Mesenchymal stem cell (in vitro differentiated cells and primary cell): Measurements from ENCODE around the gene DRC7.
"Not testable (repeated sequence)": the region's sequence is repeated elsewhere in the genome, so short reads cannot be mapped to it uniquely, and the experiment has no call there.

Source experiments
- DNase-seq: peaks from one replicate; pipeline ENCODE4 v3.0.0-alpha.2; 2013
- H2AFZ ChIP-seq: one replicate; pipeline ENCODE4 v1.6.1; 2013; ENCODE audit warnings: low read depth, mild to moderate bottlenecking, control low read depth, inconsistent platforms, low read length, moderate library complexity
- H2AK5ac ChIP-seq: 2 replicates; pipeline ENCODE4 v1.6.1; 2013; ENCODE audit warnings: low read length, moderate library complexity, mild to moderate bottlenecking, inconsistent platforms; ENCODE audit not compliant: severe bottlenecking
- H2BK120ac ChIP-seq: one replicate; pipeline ENCODE4 v1.6.1; 2013; ENCODE audit warnings: low read depth, mild to moderate bottlenecking, inconsistent platforms, low read length, moderate library complexity
- H2BK12ac ChIP-seq, 2 experiments: one replicate each; pipeline ENCODE4 v1.6.1; 2013; ENCODE audit warnings: inconsistent platforms in 2 of 2, low read length in 2 of 2, mild to moderate bottlenecking in 2 of 2, moderate library complexity in 2 of 2, control low read depth in 1 of 2
- H2BK15ac ChIP-seq: one replicate; pipeline ENCODE4 v1.6.1; 2013; ENCODE audit warnings: mild to moderate bottlenecking, low read depth, inconsistent platforms; ENCODE audit not compliant: poor library complexity, severe bottlenecking
- H2BK5ac ChIP-seq: 2 replicates; pipeline ENCODE4 v1.6.1; 2013; ENCODE audit warnings: low read depth, mild to moderate bottlenecking, low read length, control low read depth, inconsistent platforms; ENCODE audit not compliant: poor library complexity, severe bottlenecking
- H3K14ac ChIP-seq, 2 experiments: one replicate each; pipeline ENCODE4 v1.6.1; 2013; ENCODE audit warnings: inconsistent platforms in 2 of 2, low read length in 2 of 2, control low read depth in 1 of 2, mild to moderate bottlenecking in 1 of 2, moderate library complexity in 1 of 2
- H3K18ac ChIP-seq, 2 experiments: one replicate each; pipeline ENCODE4 v1.6.1; 2013; ENCODE audit warnings: inconsistent platforms in 2 of 2, low read length in 2 of 2, control low read depth in 1 of 2, low read depth in 1 of 2, mild to moderate bottlenecking in 1 of 2
- H3K23ac ChIP-seq, 2 experiments: one replicate each; pipeline ENCODE4 v1.6.1; 2013; ENCODE audit warnings: inconsistent platforms in 2 of 2, low read length in 2 of 2, mild to moderate bottlenecking in 2 of 2, moderate library complexity in 2 of 2, control low read depth in 1 of 2
- H3K27ac ChIP-seq: 2 replicates; pipeline ENCODE4 v1.5.1; 2013; ENCODE audit warnings: mild to moderate bottlenecking, moderate library complexity, low read length, control low read depth, inconsistent platforms; ENCODE audit not compliant: poor library complexity, severe bottlenecking
- H3K27me3 ChIP-seq, 2 experiments: 2 replicates each; pipeline versions ENCODE4 v1.6.1 to v1.7.0; 2013; ENCODE audit warnings: low read length in 2 of 2, mild to moderate bottlenecking in 2 of 2, moderate library complexity in 2 of 2, control low read depth in 1 of 2, inconsistent platforms in 1 of 2; ENCODE audit not compliant: control insufficient read depth in 1 of 2, insufficient read depth in 1 of 2
- H3K36me3 ChIP-seq, 2 experiments: 2 replicates each; pipeline versions ENCODE4 v1.6.1 to v1.7.0; 2013; ENCODE audit warnings: low read length in 2 of 2, control low read depth in 1 of 2, inconsistent platforms in 1 of 2, low read depth in 1 of 2, mild to moderate bottlenecking in 1 of 2; ENCODE audit not compliant: insufficient read depth in 2 of 2, control insufficient read depth in 1 of 2
- H3K4ac ChIP-seq, 2 experiments: one replicate each; pipeline ENCODE4 v1.6.1; 2013; ENCODE audit warnings: inconsistent platforms in 2 of 2, low read length in 2 of 2, mild to moderate bottlenecking in 2 of 2, moderate library complexity in 2 of 2, control low read depth in 1 of 2, low read depth in 1 of 2
- H3K4me1 ChIP-seq: 2 replicates; pipeline ENCODE4 v1.6.1; 2013; ENCODE audit warnings: low read depth, low read length, control low read depth; ENCODE audit not compliant: control insufficient read depth, insufficient read depth
- H3K4me2 ChIP-seq: 2 replicates; pipeline ENCODE4 v1.6.1; 2013; ENCODE audit warnings: low read length, mild to moderate bottlenecking, inconsistent platforms; ENCODE audit not compliant: poor library complexity, severe bottlenecking
- H3K4me3 ChIP-seq, 2 experiments: 2 replicates each; pipeline versions ENCODE4 v1.5.1 to v1.7.0; 2013; ENCODE audit warnings: low read length in 2 of 2, mild to moderate bottlenecking in 2 of 2, control low read depth in 1 of 2, low read depth in 1 of 2; ENCODE audit not compliant: insufficient read depth in 1 of 2
- H3K79me1 ChIP-seq: replicated peaks from 2 replicates; pipeline ENCODE4 v1.6.1; 2013; ENCODE audit warnings: mild to moderate bottlenecking, control low read depth, low read length, inconsistent platforms; ENCODE audit not compliant: poor library complexity, severe bottlenecking
- H3K9ac ChIP-seq: 2 replicates; pipeline ENCODE4 v1.7.0; 2013; ENCODE audit warnings: mild to moderate bottlenecking, low read length, moderate library complexity
- H3K9me3 ChIP-seq: 2 replicates; pipeline ENCODE4 v1.7.0; 2013; ENCODE audit warnings: mild to moderate bottlenecking, low read length; ENCODE audit not compliant: control insufficient read depth
- H4K8ac ChIP-seq: one replicate; pipeline ENCODE4 v1.6.1; 2013; ENCODE audit warnings: inconsistent platforms, mild to moderate bottlenecking, low read length, moderate library complexity
- H4K91ac ChIP-seq: one replicate; pipeline ENCODE4 v1.6.1; 2013; ENCODE audit warnings: mild to moderate bottlenecking, low read length, inconsistent platforms
- WGBS: methylation state at CpG from one replicate; pipeline ENCODE4 v1.1.7; 2013; ENCODE audit warnings: mixed read lengths; 5-methylcytosine and 5-hydroxymethylcytosine counted together

DRC7 gene

DNA sequence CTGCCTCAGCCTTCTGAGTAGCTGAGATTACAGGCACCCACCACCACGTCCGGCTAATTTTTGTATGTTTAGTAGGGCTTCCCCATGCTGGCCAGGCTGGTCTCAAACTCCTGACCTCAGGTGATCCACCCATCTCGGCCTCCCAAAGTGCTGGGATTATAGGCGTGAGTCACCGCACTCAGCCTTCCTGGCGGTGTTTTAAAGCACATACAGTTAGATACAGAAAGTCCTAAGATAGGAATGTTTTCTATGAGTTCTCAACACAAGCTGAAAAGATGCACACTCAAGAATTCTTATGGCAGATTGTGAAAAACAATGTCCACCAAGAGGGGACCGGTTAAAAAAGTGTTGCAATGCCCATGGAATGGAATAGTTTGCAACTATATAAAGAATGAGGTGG, 23.2 kb upstream of the DRC7 start:
- not testable (repeated sequence) for H4K91ac ChIP-seq

GRCh38 chr16:57672416-57672815, 22.2 kb upstream of the DRC7 start:
- 74% methylated on average over 3 of the region's 3 CpGs for WGBS
- Histone ChIP-seq H2AK5ac (no peak overlapping the region), H3K9me3 (no peaks in the 10 kb centered on the region), H3K27ac (no peak overlapping the region), H3K14ac (no peak overlapping the region), H2AFZ (no peak overlapping the region), H2BK12ac (no peak overlapping the region), H3K36me3 (no peaks in the 10 kb centered on the region), H3K4ac (no peak overlapping the region), H3K9ac (no peak overlapping the region), H2BK15ac (no peak overlapping the region), H3K23ac (no peak overlapping the region), H3K79me1 (no peaks in the 10 kb centered on the region), H2BK5ac (no peak overlapping the region), H4K8ac (no peak overlapping the region), H3K4me1 (peaks cover 8% of the 10 kb centered on the region), H2BK120ac (no peak overlapping the region), H3K4me2 (no peak overlapping the region), H3K27me3 (peaks cover 20 to 47% of the 10 kb centered on the region in 2 experiments), H4K91ac (no peak overlapping the region), H3K18ac (no peak overlapping the region), H3K4me3 (no peak overlapping the region)
- no peak for DNase-seq

More for the DNA sequence above, 23.2 kb upstream of the DRC7 start:
- 72% methylated on average over 5 of the region's 7 CpGs for WGBS
- Histone ChIP-seq H3K4me1 (peaks cover 16% of the 10 kb centered on the region), H3K27me3 (peaks cover 20 to 46% of the 10 kb centered on the region in 2 experiments)
- H2BK15ac ChIP-seq, H3K36me3 ChIP-seq, H3K79me1 ChIP-seq, H4K8ac ChIP-seq, H3K4me2 ChIP-seq, H3K27ac ChIP-seq, H3K9ac ChIP-seq, H2BK12ac ChIP-seq, H3K9me3 ChIP-seq, H2AK5ac ChIP-seq, H3K18ac ChIP-seq, H3K4me3 ChIP-seq, H2BK5ac ChIP-seq, H2AFZ ChIP-seq, H3K4ac ChIP-seq, H3K23ac ChIP-seq, H3K14ac ChIP-seq, H2BK120ac ChIP-seq: not testable (repeated sequence)
- DNase-seq: peak; percentile 9

DNA sequence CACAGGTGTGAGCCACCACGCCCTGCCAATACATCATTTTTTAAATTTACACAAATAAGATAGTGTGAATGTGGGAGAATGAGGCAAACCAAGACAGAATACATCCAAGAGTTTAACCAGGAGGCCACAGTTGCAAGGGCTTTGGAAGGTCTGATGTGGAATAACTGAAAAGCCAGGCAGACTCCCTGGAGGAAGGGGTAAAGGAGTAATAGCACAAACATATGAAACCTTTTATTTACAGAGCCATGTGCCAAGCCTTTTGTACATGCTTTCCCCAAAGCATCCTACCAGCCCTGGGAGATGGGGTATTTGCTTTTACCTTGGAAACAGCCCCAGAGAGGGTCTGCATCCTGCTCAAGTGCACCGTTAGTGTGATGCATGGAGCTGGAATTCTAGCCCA, 21.8 kb upstream of the DRC7 start:
- H3K9ac ChIP-seq: no peak overlapping the region
- peaks cover 20 to 51% of the 10 kb centered on the region in 2 experiments for H3K27me3 ChIP-seq
- H3K4me3 ChIP-seq: no peak overlapping the region
- H2AK5ac ChIP-seq: no peak overlapping the region
- no peak overlapping the region for H2BK5ac ChIP-seq
- no peaks in the 10 kb centered on the region for H3K79me1 ChIP-seq
- 76% methylated on average over 1 of the region's 2 CpGs for WGBS
- H3K4me1 ChIP-seq: peaks cover 4% of the 10 kb centered on the region
- no peak overlapping the region for H3K4me2 ChIP-seq
- H3K36me3 ChIP-seq: no peaks in the 10 kb centered on the region
- H3K14ac ChIP-seq: no peak overlapping the region
- no peak for DNase-seq
- no peak overlapping the region for H3K27ac ChIP-seq
- H3K9me3 ChIP-seq: no peaks in the 10 kb centered on the region
- H2BK120ac ChIP-seq: no peak overlapping the region
- no peak overlapping the region for H4K91ac ChIP-seq
- no peak overlapping the region for H3K18ac ChIP-seq
- no peak overlapping the region for H2BK12ac ChIP-seq
- no peak overlapping the region for H4K8ac ChIP-seq
- no peak overlapping the region for H2BK15ac ChIP-seq
- H3K23ac ChIP-seq: no peak overlapping the region
- no peak overlapping the region for H3K4ac ChIP-seq
- H2AFZ ChIP-seq: no peak overlapping the region

GRCh38 chr16:57675741-57676551, 18.7 kb upstream of the DRC7 start:
- DNase-seq: no peak
- no peak overlapping the region for H3K14ac ChIP-seq
- no peak overlapping the region for H3K18ac ChIP-seq
- peaks cover 23 to 59% of the 10 kb centered on the region in 2 experiments for H3K27me3 ChIP-seq
- H3K36me3 ChIP-seq: no peaks in the 10 kb centered on the region
- no peak overlapping the region for H2AFZ ChIP-seq
- H3K27ac ChIP-seq: no peak overlapping the region
- WGBS: 26% methylated on average over 9 of the region's 12 CpGs
- peaks cover 3% of the 10 kb centered on the region for H3K4me1 ChIP-seq
- no peak overlapping the region for H3K4me3 ChIP-seq
- no peak overlapping the region for H4K91ac ChIP-seq
- H3K23ac ChIP-seq: no peak overlapping the region
- H2BK120ac ChIP-seq: no peak overlapping the region
- H2BK5ac ChIP-seq: no peak overlapping the region
- H4K8ac ChIP-seq: no peak overlapping the region
- H2BK12ac ChIP-seq: no peak overlapping the region
- H3K4ac ChIP-seq: no peak overlapping the region
- no peaks in the 10 kb centered on the region for H3K79me1 ChIP-seq
- H2AK5ac ChIP-seq: no peak overlapping the region
- no peak overlapping the region for H3K4me2 ChIP-seq
- no peak overlapping the region for H2BK15ac ChIP-seq
- H3K9me3 ChIP-seq: no peaks in the 10 kb centered on the region
- H3K9ac ChIP-seq: peak overlapping the region; percentile 15
